Adrenal gland (tissue), 5 donors: Measurements from ENCODE around the gene MAML2.

Experiments used
- CTCF ChIP-seq, 6 experiments: fragments of 450-650 bp in 4 of 6; fragments of 200-600 bp in 2 of 6; sonication (generic) in 1 of 6; IDR thresholded peaks; 1 replicate in 5 of 6; 2 replicates in 1 of 6; pipeline versions ENCODE4 v1.5.1 to v1.8.0; 2016 to 2021; ENCODE audit warnings: antibody characterized with exemption in 6 of 6, mild to moderate bottlenecking in 2 of 6, moderate library complexity in 1 of 6
- POLR2A ChIP-seq, 2 donors: fragments of 450-650 bp; IDR thresholded peaks; one replicate each; pipeline ENCODE4 v1.6.1; 2017; ENCODE audit warnings: antibody characterized with exemption in 2 of 2, mild to moderate bottlenecking in 2 of 2, moderate library complexity in 1 of 2
- donor health status: DM: no; HTN: no; CAD: no.

GRCh38 chr11:96079691-96080090 is 263.3 kb downstream of the MAML2 start:
- TF ChIP-seq POLR2A (IDR thresholded peaks at IDR 0.05) (no peak), CTCF (IDR thresholded peaks at IDR 0.05) (no peak)
